Adrenal gland (tissue), 12 donors: ENCODE data around the gene ETV1. TPM values are rescaled to one million over a fixed set of nuclear protein-coding genes. Genes with fewer than 3 reads are reported as not detected.

Source experiments
- DNase-seq, 7 donors: peaks; one replicate each; pipeline ENCODE4 v3.0.0-alpha.2; 2019 to 2020
- H3K27ac ChIP-seq, 5 donors: fragments of 200-600 bp; sonication (generic) in 4 of 5; 1 replicate in 3 of 5; 2 replicates in 2 of 5; pipeline versions ENCODE4 v1.5.1 to v1.8.0; 2016 to 2020; ENCODE audit warnings: mild to moderate bottlenecking in 1 of 5
- H3K27me3 ChIP-seq: fragments of 200-600 bp; 2 replicates; pipeline ENCODE4 v1.8.0; 2021
- H3K36me3 ChIP-seq, 2 donors: fragments of 200-600 bp; replicated peaks in 1 of 2; 1 replicate in 1 of 2; 2 replicates in 1 of 2; pipeline versions ENCODE4 v1.5.1 to v1.8.0; 2018 to 2022
- H3K4me1 ChIP-seq, 2 donors: fragments of 200-600 bp; replicated peaks in 1 of 2; 1 replicate in 1 of 2; 2 replicates in 1 of 2; pipeline versions ENCODE4 v1.5.1 to v1.8.0; 2018 to 2021
- H3K4me3 ChIP-seq, 4 donors: fragments of 200-600 bp; sonication (generic) in 3 of 4; one replicate each; pipeline ENCODE4 v1.5.1; 2016 to 2018
- H3K9me3 ChIP-seq, 3 donors: fragments of 200-600 bp; sonication (generic) in 1 of 3; replicated peaks in 1 of 3; 1 replicate in 2 of 3; 2 replicates in 1 of 3; pipeline versions ENCODE4 v1.5.1 to v1.8.0; 2016 to 2021
- POLR2A ChIP-seq, 2 donors: fragments of 450-650 bp; IDR thresholded peaks; one replicate each; pipeline ENCODE4 v1.6.1; 2017; ENCODE audit warnings: antibody characterized with exemption in 2 of 2, mild to moderate bottlenecking in 2 of 2, moderate library complexity in 1 of 2
- WGBS, 4 donors: extraction: QIAGEN DNeasy Blood & Tissue Kit in 2 of 4; methylation state at CpG; one replicate each; pipeline versions ENCODE4 v1.1.5 to v1.1.7; 2013 to 2017; 5-methylcytosine and 5-hydroxymethylcytosine counted together
- intact Hi-C, 2 donors: fragments of 100-400 bp; cut with DNase I; formaldehyde crosslinking; loops; one replicate each; pipeline versions ENCODE4 v1.14.1 to v1.15.0; 2022 to 2023
- polyA plus RNA-seq, 3 donors: library from polyadenylated mRNA; stranded (reverse); fragments of 200-250 nt in 2 of 3; fragments of 350-450 nt in 1 of 3; fragmentation: Illumina TruSeq in 1 of 3; extraction: RNeasy Lipid Tissue Mini Kit (QIAGEN cat#74804) in 1 of 3; gene quantifications; one replicate each; pipeline ENCODE4 v1.2.3, GENCODE V29; 2013 to 2014
- total RNA-seq, 9 donors: library from RNA; depleted of rRNA in 4 of 9; stranded (reverse); fragments of >200 nt in 4 of 9; fragments of 120-200 nt in 1 of 9; fragmentation: NEBNext Ultra II Directional in 1 of 9; extraction: Animal tissue kit (Norgen Biotek cat#: 25700) in 1 of 9; gene quantifications; one replicate each; pipeline versions ENCODE4 v1.1.0 to v1.2.4, GENCODE V29; 2013 to 2023
- TF ChIP-seq, protein P1 (sequence below), 6 experiments: fragments of 450-650 bp in 4 of 6; fragments of 200-600 bp in 2 of 6; sonication (generic) in 1 of 6; IDR thresholded peaks; 1 replicate in 5 of 6; 2 replicates in 1 of 6; pipeline versions ENCODE4 v1.5.1 to v1.8.0; 2016 to 2021; ENCODE audit warnings: antibody characterized with exemption in 6 of 6, mild to moderate bottlenecking in 2 of 6, moderate library complexity in 1 of 6
- donor health status: healthy with polysubstance abuse.
- donor health status: Bipolar disorder and iron deficiency.
- donor health status: DM: yes; HTN: yes; CAD: no.
- donor health status: DM: no; HTN: no; CAD: no.
- donor health status: DM: no; HTN: no; CAD: no.
- donor health status: DM: yes; HTN: yes; CAD: no.

ETV1 gene
- total and polyA plus RNA-seq, 12 donors = 12.1 to 80.0 (median 34.0) TPM

- Histone ChIP-seq H3K27ac (no peak overlapping the region), H3K9me3 (no peaks in the 10 kb centered on the region), H3K27me3 (no peaks in the 10 kb centered on the region), H3K4me3 (no peak overlapping the region), H3K4me1 (no peaks in the 10 kb centered on the region), H3K36me3 (no peaks in the 10 kb centered on the region)
- WGBS, 4 donors = 78 to 85% (median 82%) methylated on average over 2 of the region's 2 CpGs
- intact Hi-C loops = no loop called here
- TF ChIP-seq, protein P1, sequence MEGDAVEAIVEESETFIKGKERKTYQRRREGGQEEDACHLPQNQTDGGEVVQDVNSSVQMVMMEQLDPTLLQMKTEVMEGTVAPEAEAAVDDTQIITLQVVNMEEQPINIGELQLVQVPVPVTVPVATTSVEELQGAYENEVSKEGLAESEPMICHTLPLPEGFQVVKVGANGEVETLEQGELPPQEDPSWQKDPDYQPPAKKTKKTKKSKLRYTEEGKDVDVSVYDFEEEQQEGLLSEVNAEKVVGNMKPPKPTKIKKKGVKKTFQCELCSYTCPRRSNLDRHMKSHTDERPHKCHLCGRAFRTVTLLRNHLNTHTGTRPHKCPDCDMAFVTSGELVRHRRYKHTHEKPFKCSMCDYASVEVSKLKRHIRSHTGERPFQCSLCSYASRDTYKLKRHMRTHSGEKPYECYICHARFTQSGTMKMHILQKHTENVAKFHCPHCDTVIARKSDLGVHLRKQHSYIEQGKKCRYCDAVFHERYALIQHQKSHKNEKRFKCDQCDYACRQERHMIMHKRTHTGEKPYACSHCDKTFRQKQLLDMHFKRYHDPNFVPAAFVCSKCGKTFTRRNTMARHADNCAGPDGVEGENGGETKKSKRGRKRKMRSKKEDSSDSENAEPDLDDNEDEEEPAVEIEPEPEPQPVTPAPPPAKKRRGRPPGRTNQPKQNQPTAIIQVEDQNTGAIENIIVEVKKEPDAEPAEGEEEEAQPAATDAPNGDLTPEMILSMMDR (IDR thresholded peaks at IDR 0.05) = no peak
- no peak for TF ChIP-seq POLR2A (IDR thresholded peaks at IDR 0.05)
- no peak for DNase-seq
Observed at GRCh38 chr7:13894377-13894776, 95.1 kb downstream of the ETV1 start.

DNA sequence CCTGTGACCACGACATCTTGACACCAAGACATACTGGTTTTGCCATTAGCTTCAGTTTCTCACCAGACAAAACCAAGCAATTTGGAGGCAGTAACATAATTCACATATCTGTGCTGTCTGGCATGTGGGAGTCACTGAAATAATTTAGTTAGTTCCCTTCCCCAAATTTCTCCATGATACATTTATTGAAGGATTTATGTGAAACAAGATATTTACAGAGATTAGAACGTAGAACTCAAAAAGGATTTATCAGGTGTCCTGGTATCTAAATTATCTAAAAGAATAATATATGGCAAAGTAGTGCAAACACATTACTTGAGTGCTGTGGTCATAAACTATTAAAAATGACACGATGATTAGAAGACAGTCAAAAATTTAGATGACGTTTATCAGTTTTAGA, 98.7 kb downstream of the ETV1 start:
- intact Hi-C loops = no loop called here

GRCh38 chr7:13886356-13886755, 103.1 kb downstream of the ETV1 start:
- no peaks in the 10 kb centered on the region for H3K27me3 ChIP-seq
- H3K36me3 ChIP-seq = no peaks in the 10 kb centered on the region
- no peak for DNase-seq
- 75 to 87% (median 82%) methylated on average over 1 to 2 of the region's 2 CpGs for WGBS, 4 donors
- H3K9me3 ChIP-seq = no peaks in the 10 kb centered on the region
- no peak overlapping the region for H3K4me3 ChIP-seq
- no peak for TF ChIP-seq POLR2A (IDR thresholded peaks at IDR 0.05)
- TF ChIP-seq, protein P1 (IDR thresholded peaks at IDR 0.05) = no peak
- intact Hi-C loops = no loop called here
- H3K27ac ChIP-seq = no peak overlapping the region
- no peaks in the 10 kb centered on the region for H3K4me1 ChIP-seq

More for the DNA sequence above, 98.7 kb downstream of the ETV1 start:
- TF ChIP-seq POLR2A (IDR thresholded peaks at IDR 0.05) = no peak
- TF ChIP-seq, protein P1 (IDR thresholded peaks at IDR 0.05) = no peak
- Histone ChIP-seq H3K27ac (no peak overlapping the region), H3K4me1 (no peaks in the 10 kb centered on the region), H3K9me3 (no peaks in the 10 kb centered on the region), H3K4me3 (no peak overlapping the region), H3K36me3 (no peaks in the 10 kb centered on the region), H3K27me3 (no peaks in the 10 kb centered on the region)
- 73 to 81% (median 78%) methylated on average over 4 of the region's 4 CpGs for WGBS, 4 donors
- no peak for DNase-seq

DNA sequence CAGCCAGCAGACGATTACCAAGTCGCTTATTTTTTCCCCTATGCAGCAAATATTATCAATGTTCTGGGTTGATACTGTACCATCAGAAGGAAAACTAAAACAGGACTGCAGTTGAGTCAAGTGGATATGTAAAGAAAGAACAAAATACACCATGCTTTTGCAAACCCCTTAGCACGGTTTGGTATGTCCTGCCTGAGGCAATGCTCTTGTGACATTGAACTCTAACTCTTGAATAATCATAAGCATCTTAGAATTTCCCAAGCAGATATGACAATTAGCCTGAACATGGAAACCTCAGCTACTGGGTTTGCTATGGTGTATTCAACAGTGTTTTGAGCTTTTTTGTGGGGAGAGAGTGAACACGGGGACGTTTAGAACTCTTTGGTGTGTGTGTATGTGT, 107.4 kb downstream of the ETV1 start:
- H3K27me3 ChIP-seq = no peaks in the 10 kb centered on the region
- no peaks in the 10 kb centered on the region for H3K9me3 ChIP-seq
- 87 to 92% (median 92%) methylated on average over 5 of the region's 5 CpGs for WGBS, 4 donors
- no peak for DNase-seq
- TF ChIP-seq, protein P1 (IDR thresholded peaks at IDR 0.05) = no peak
- TF ChIP-seq POLR2A (IDR thresholded peaks at IDR 0.05) = no peak
- no peak overlapping the region for H3K27ac ChIP-seq
- no peak overlapping the region for H3K4me3 ChIP-seq
- intact Hi-C loops = no loop called here
- no peaks in the 10 kb centered on the region for H3K4me1 ChIP-seq
- H3K36me3 ChIP-seq = no peaks in the 10 kb centered on the region
